IMR-90 (cell line): Measurements from ENCODE around the gene TRPM1. TPM values are rescaled to one million over a fixed set of nuclear protein-coding genes. Genes with fewer than 3 reads are reported as not detected.

Experiments used
- ATAC-seq: fragments of 200-7000 bp; cut with Tn5 transposase; 2 replicates; pipeline ENCODE4 v1.9.1; 2020; ENCODE audit warnings: low read depth, mild to moderate bottlenecking, moderate library complexity
- BruUV-seq: library from RNA; stranded (reverse); fragments of 400-500 nt; replicated peaks from 2 replicates; lab custom pipeline; 2021; lab: Mats Ljungman, UMichigan
- CTCF ChIA-PET: fragments of 300-600 bp; formaldehyde crosslinking; extraction: SDS; loops from one replicate; lab custom pipeline; 2021; ENCODE audit warnings: antibody characterized with exemption; lab: Yijun Ruan, JAX
- POLR2A ChIA-PET: fragments of 300-600 bp; sonication (Branson Sonifier 250); formaldehyde crosslinking; loops from one replicate; lab custom pipeline; 2022; ENCODE audit warnings: antibody characterized with exemption; ENCODE audit not compliant: unreplicated experiment; lab: Charles Lee
- DNase-seq: peaks from one replicate; pipeline ENCODE4 v3.0.0; 2013
- H2AFZ ChIP-seq: replicated peaks from 2 replicates; pipeline ENCODE3; 2013; ENCODE audit warnings: low read length, mild to moderate bottlenecking; ENCODE audit not compliant: poor library complexity
- H2AK5ac ChIP-seq: 2 replicates; pipeline ENCODE4 v1.6.1; 2013; ENCODE audit warnings: low read depth, low read length, inconsistent platforms
- H2AK9ac ChIP-seq: replicated peaks from 2 replicates; pipeline ENCODE3; 2013; ENCODE audit warnings: mild to moderate bottlenecking, low read depth, low read length, moderate library complexity; ENCODE audit not compliant: poor library complexity
- H2BK120ac ChIP-seq: 2 replicates; pipeline ENCODE4 v1.6.1; 2013; ENCODE audit warnings: low read depth, low read length, inconsistent platforms
- H2BK15ac ChIP-seq: 3 replicates; pipeline ENCODE4 v1.6.1; 2013; ENCODE audit warnings: low read depth, low read length, inconsistent platforms
- H2BK20ac ChIP-seq: 2 replicates; pipeline ENCODE4 v1.6.1; 2013; ENCODE audit warnings: low read depth, mild to moderate bottlenecking, inconsistent platforms, low read length, moderate library complexity
- H2BK5ac ChIP-seq: 2 replicates; pipeline ENCODE4 v1.6.1; 2013; ENCODE audit warnings: mild to moderate bottlenecking, low read depth, low read length, inconsistent platforms; ENCODE audit not compliant: poor library complexity, severe bottlenecking
- H3K14ac ChIP-seq: replicated peaks from 2 replicates; pipeline ENCODE4 v1.6.1; 2013; ENCODE audit warnings: low read depth, low read length, inconsistent platforms
- H3K18ac ChIP-seq: 2 replicates; pipeline ENCODE4 v1.6.1; 2013; ENCODE audit warnings: low read depth, low read length, control low read depth
- H3K23ac ChIP-seq: 2 replicates; pipeline ENCODE4 v1.6.1; 2013; ENCODE audit warnings: low read depth, low read length, inconsistent platforms
- H3K27ac ChIP-seq: 2 replicates; pipeline ENCODE4 v1.5.1; 2013; ENCODE audit warnings: mild to moderate bottlenecking, control low read depth, low read length; ENCODE audit not compliant: insufficient read depth
- H3K27me3 ChIP-seq: 2 replicates; pipeline ENCODE4 v1.6.1; 2013; ENCODE audit warnings: low read length; ENCODE audit not compliant: control insufficient read depth, insufficient read depth
- H3K36me3 ChIP-seq: 2 replicates; pipeline ENCODE4 v1.6.1; 2013; ENCODE audit warnings: low read length, mixed read lengths; ENCODE audit not compliant: control insufficient read depth, insufficient read depth
- H3K4ac ChIP-seq: 2 replicates; pipeline ENCODE4 v1.6.1; 2013; ENCODE audit warnings: low read depth, low read length, inconsistent platforms
- H3K4me1 ChIP-seq: 2 replicates; pipeline ENCODE4 v1.6.1; 2013; ENCODE audit warnings: low read length, mixed read lengths; ENCODE audit not compliant: control insufficient read depth, insufficient read depth
- H3K4me2 ChIP-seq: 2 replicates; pipeline ENCODE4 v1.6.1; 2013; ENCODE audit warnings: low read depth, mild to moderate bottlenecking, control low read depth, low read length, moderate library complexity
- H3K4me3 ChIP-seq: 2 replicates; pipeline ENCODE4 v1.5.1; 2013; ENCODE audit warnings: low read depth, mild to moderate bottlenecking, control low read depth, low read length, moderate library complexity; ENCODE audit not compliant: insufficient read depth
- H3K56ac ChIP-seq: 2 replicates; pipeline ENCODE4 v1.6.1; 2013; ENCODE audit warnings: low read length, inconsistent platforms; ENCODE audit not compliant: insufficient read depth; ENCODE audit errors: extremely low read depth
- H3K79me1 ChIP-seq, 2 experiments: 2 replicates each; pipeline ENCODE4 v1.6.1; 2013; ENCODE audit warnings: low read length in 2 of 2, inconsistent platforms in 1 of 2, low read depth in 1 of 2
- H3K9ac ChIP-seq: 2 replicates; pipeline ENCODE4 v1.6.1; 2013; ENCODE audit warnings: low read depth, low read length, control low read depth
- H3K9me1 ChIP-seq: 2 replicates; pipeline ENCODE4 v1.6.1; 2013; ENCODE audit warnings: low read length, inconsistent platforms; ENCODE audit not compliant: insufficient read depth
- H3K9me3 ChIP-seq: 2 replicates; pipeline ENCODE4 v1.6.1; 2013; ENCODE audit warnings: low read length; ENCODE audit not compliant: control insufficient read depth, insufficient read depth
- H4K20me1 ChIP-seq: 2 replicates; pipeline ENCODE4 v1.6.1; 2013; ENCODE audit warnings: low read length, inconsistent platforms; ENCODE audit not compliant: insufficient read depth
- H4K5ac ChIP-seq: 2 replicates; pipeline ENCODE4 v1.6.1; 2013; ENCODE audit warnings: mild to moderate bottlenecking, low read depth, low read length, control low read depth
- H4K8ac ChIP-seq, 2 experiments: 2 replicates each; pipeline ENCODE4 v1.6.1; 2013; ENCODE audit warnings: low read depth in 2 of 2, low read length in 2 of 2, control low read depth in 1 of 2, inconsistent platforms in 1 of 2
- H4K91ac ChIP-seq: 2 replicates; pipeline ENCODE4 v1.6.1; 2013; ENCODE audit warnings: low read depth, low read length, inconsistent platforms; ENCODE audit not compliant: insufficient read depth
- BHLHE40 ChIP-seq: fragments of 150-350 bp; IDR thresholded peaks from 2 replicates; pipeline ENCODE4 v1.6.1; 2016; ENCODE audit warnings: mild to moderate bottlenecking, low read depth, low read length
- CEBPB ChIP-seq: IDR thresholded peaks from 2 replicates; pipeline ENCODE4 v1.6.1; 2012; ENCODE audit warnings: low read depth, low read length, improper control_type of control experiment
- FOS ChIP-seq: fragments of 150-350 bp; IDR thresholded peaks from 2 replicates; pipeline ENCODE4 v1.6.1; 2016; ENCODE audit warnings: low read depth, low read length
- MAFK ChIP-seq: IDR thresholded peaks from 2 replicates; pipeline ENCODE4 v1.6.1; 2012; ENCODE audit warnings: low read depth, low read length, improper control_type of control experiment
- MXI1 ChIP-seq: IDR thresholded peaks from 2 replicates; pipeline ENCODE4 v1.6.1; 2012; ENCODE audit warnings: low read depth, mild to moderate bottlenecking, low read length, moderate library complexity, borderline replicate concordance
- NFE2L2 ChIP-seq: fragments of 150-350 bp; IDR thresholded peaks from 2 replicates; pipeline ENCODE4 v1.6.1; 2016; ENCODE audit warnings: low read depth, mild to moderate bottlenecking, low read length
- RAD21 ChIP-seq: IDR thresholded peaks from 2 replicates; pipeline ENCODE4 v1.6.1; 2012; ENCODE audit warnings: low read length, improper control_type of control experiment
- RCOR1 ChIP-seq: IDR thresholded peaks from 2 replicates; pipeline ENCODE4 v1.6.1; 2012; ENCODE audit warnings: mild to moderate bottlenecking, low read length, improper control_type of control experiment; ENCODE audit not compliant: insufficient replicate concordance
- SMC3 ChIP-seq: fragments of 150-350 bp; IDR thresholded peaks from 2 replicates; pipeline ENCODE4 v1.6.1; 2016; ENCODE audit warnings: low read depth, mild to moderate bottlenecking, antibody characterized with exemption, low read length, moderate library complexity
- WGBS, 2 experiments: methylation state at CpG; one replicate each; pipeline versions ENCODE4 v1.1.5 to v1.1.7; 2013; ENCODE audit warnings: missing lambda C conversion rate in 2 of 2; ENCODE audit not compliant: insufficient read length in 1 of 2; ENCODE audit errors: extremely low coverage in 2 of 2; 5-methylcytosine and 5-hydroxymethylcytosine counted together
- dilution Hi-C: fragments of 300-500 bp; cut with HindIII; formaldehyde crosslinking; loops from one replicate; pipeline ENCODE4 v1.14.3; 2018; ENCODE audit warnings: low sequenced_read_pairs; ENCODE audit not compliant: unreplicated experiment
- in situ Hi-C: fragments of 300-500 bp; cut with MboI; formaldehyde crosslinking; loops from 3 replicates; pipeline ENCODE4 v1.14.3; 2019; ENCODE audit warnings: low sequenced_read_pairs, inconsistent platforms, mixed read lengths
- intact Hi-C: fragments of 100-400 bp; cut with micrococcal nuclease; formaldehyde crosslinking; loops from 2 replicates; pipeline ENCODE4 v1.10.0; 2022
- polyA plus RNA-seq, 3 experiments: library from polyadenylated mRNA; depleted of rRNA; stranded (reverse); fragments of >200 nt; gene quantifications; 2 replicates each; pipeline ENCODE4 v1.2.3, GENCODE V29; 2012; ENCODE audit warnings: low replicate concordance in 1 of 3
- total RNA-seq: library from RNA; depleted of rRNA; stranded (reverse); fragments of >200 nt; gene quantifications from 2 replicates; pipeline ENCODE4 v1.2.3, GENCODE V29; 2012
- TF ChIP-seq, protein P1 (sequence below): conservative IDR thresholded peaks from 2 replicates; pipeline ENCODE4 v1.5.1; 2012; ENCODE audit warnings: mild to moderate bottlenecking, low read depth, low read length, improper control_type of control experiment
- TF ChIP-seq, protein P2 (sequence below): fragments of 150-350 bp; IDR thresholded peaks from 2 replicates; pipeline ENCODE4 v1.6.1; 2017; ENCODE audit warnings: mild to moderate bottlenecking, antibody characterized with exemption, low read length, low read depth

Gene TRPM1
- total and polyA plus RNA-seq, 2 of the 4 experiments (the other 2 are of a cell fraction): not detected

DNA sequence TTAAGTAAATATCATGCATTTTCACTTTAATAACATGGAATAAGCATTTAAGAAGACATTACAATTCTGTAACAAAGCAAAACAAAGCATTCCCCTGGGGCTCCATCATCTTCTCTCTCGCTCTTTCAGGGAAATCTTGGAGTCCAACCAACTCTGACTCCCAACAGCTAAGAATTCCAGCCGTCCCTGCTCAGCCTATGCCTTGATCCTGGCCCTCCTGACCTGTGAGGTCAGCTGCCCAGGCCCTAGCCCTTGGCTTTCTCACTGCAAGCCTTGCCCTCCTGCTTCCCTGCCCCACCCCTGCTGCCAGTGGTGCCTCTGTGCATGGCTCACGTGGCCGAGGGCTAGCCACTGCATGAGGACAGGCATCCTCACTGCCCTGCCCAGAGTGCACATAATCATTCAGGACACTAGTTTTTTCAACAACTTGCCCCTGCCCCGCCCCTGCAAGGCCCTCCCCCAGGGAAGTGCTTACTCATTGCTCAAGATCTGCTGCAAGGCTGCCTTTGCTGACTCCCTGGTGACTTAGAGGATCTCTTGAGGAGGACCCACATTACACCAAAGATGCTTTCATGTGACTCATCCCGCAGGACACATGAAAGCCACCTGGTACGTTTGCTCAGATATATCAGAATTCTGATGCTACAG lies 147.7 kb downstream of the TRPM1 start (continued):
- TF ChIP-seq, protein P1, sequence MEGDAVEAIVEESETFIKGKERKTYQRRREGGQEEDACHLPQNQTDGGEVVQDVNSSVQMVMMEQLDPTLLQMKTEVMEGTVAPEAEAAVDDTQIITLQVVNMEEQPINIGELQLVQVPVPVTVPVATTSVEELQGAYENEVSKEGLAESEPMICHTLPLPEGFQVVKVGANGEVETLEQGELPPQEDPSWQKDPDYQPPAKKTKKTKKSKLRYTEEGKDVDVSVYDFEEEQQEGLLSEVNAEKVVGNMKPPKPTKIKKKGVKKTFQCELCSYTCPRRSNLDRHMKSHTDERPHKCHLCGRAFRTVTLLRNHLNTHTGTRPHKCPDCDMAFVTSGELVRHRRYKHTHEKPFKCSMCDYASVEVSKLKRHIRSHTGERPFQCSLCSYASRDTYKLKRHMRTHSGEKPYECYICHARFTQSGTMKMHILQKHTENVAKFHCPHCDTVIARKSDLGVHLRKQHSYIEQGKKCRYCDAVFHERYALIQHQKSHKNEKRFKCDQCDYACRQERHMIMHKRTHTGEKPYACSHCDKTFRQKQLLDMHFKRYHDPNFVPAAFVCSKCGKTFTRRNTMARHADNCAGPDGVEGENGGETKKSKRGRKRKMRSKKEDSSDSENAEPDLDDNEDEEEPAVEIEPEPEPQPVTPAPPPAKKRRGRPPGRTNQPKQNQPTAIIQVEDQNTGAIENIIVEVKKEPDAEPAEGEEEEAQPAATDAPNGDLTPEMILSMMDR: no peak
- peak; percentile 58 for TF ChIP-seq FOS

DNA sequence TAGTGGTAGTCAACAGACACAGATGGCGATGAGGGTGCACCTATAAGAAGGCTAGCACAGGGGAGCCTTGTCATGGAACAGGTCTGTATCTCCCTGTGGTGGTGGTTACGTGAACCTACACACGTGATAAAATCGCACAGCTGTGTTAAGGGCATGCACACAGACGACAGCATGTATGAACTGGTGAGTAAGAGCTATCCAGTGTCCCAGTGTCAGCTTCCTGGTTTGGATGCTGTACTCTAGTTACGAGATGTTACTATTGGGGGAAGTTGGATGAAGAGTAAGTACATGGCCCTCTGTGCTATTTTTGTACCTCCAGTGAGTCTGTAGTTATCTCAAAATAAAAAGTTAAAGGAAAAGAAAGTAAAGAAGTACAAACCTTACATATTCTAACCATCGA lies 148.3 kb downstream of the TRPM1 start:
- Histone ChIP-seq H4K20me1 (peaks cover 3% of the 10 kb centered on the region), H2BK15ac (peak overlapping the region; percentile 24; the same call in 1 of the 3 replicates), H3K4ac (peak overlapping the region; percentile 90), H3K27ac (peak overlapping the region; percentile 35; the same call in 1 of the 2 replicates), H3K27me3 (no peaks in the 10 kb centered on the region), H3K23ac (no peak overlapping the region), H4K91ac (peak overlapping the region; percentile 61), H2AFZ (no peak overlapping the region), H3K9ac (no peak overlapping the region), H3K79me1 (peaks cover 0 to 12% of the 10 kb centered on the region in 2 experiments; a peak in 2 of 4 replicates), H3K9me1 (peaks cover 9% of the 10 kb centered on the region), H2BK5ac (peak overlapping the region; percentile 54), H2BK120ac (peak overlapping the region; percentile 30; the same call in 1 of the 2 replicates), H3K56ac (no peak overlapping the region), H3K18ac (peak overlapping the region; percentile 8; the same call in 1 of the 2 replicates), H2AK9ac (no peak overlapping the region), H2BK20ac (0 out of 2 replicates have a peak overlapping the region, but pooled peaks have one; percentile 11), H2AK5ac (peak overlapping the region; percentile 81; the same call in 1 of the 2 replicates), H3K4me3 (no peak overlapping the region), H3K36me3 (peaks cover 27% of the 10 kb centered on the region), H4K5ac (no peak overlapping the region), H3K9me3 (no peaks in the 10 kb centered on the region), H3K4me2 (no peak overlapping the region), H3K4me1 (peaks cover 9% of the 10 kb centered on the region), H4K8ac (peak overlapping the region in 1 of 2 experiments; percentile 18; a peak in 1 of 4 replicates), H3K14ac (peak overlapping the region; percentile 86)
- intact Hi-C loops: no loop called here
- dilution Hi-C loops: no loop called here
- POLR2A ChIA-PET: no interaction called here
- ATAC-seq (no peak), DNase-seq (no peak)
- no TSS peak for BruUV-seq
- in situ Hi-C loops: no loop called here
- CTCF ChIA-PET: interaction anchor here (1.8 kb wide), 1 partner anchor 176 kb away, joined by 3 read pairs; no protein-coding TSS in a partner anchor
- 100% methylated on average over 1 of the region's 7 CpGs; no CpG with 5 or more reads in 1 of the 2 experiments for WGBS, 2 experiments
- TF ChIP-seq MXI1 (no peak), BHLHE40 (no peak), NFE2L2 (no peak), RAD21 (no peak), RCOR1 (no peak), CEBPB (no peak), MAFK (no peak), SMC3 (no peak)
- TF ChIP-seq, protein P1: no peak
- TF ChIP-seq, protein P2, sequence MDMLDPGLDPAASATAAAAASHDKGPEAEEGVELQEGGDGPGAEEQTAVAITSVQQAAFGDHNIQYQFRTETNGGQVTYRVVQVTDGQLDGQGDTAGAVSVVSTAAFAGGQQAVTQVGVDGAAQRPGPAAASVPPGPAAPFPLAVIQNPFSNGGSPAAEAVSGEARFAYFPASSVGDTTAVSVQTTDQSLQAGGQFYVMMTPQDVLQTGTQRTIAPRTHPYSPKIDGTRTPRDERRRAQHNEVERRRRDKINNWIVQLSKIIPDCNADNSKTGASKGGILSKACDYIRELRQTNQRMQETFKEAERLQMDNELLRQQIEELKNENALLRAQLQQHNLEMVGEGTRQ: no peak
